Heart left ventricle (tissue), 13 donors: ENCODE measurements around the gene FPR2.

Source experiments
- CTCF ChIP-seq, 12 donors: fragments of 200-600 bp; sonication (generic) in 4 of 12; IDR thresholded peaks; one replicate each; pipeline versions ENCODE4 v1.5.0 to v1.8.0; 2018 to 2022; ENCODE audit warnings: antibody characterized with exemption in 12 of 12, mild to moderate bottlenecking in 5 of 12
- POLR2A ChIP-seq, 2 donors: fragments of 450-650 bp; IDR thresholded peaks; one replicate each; pipeline ENCODE4 v1.6.1; 2017; ENCODE audit warnings: antibody characterized with exemption in 2 of 2, mild to moderate bottlenecking in 2 of 2, moderate library complexity in 2 of 2
- donor health status: ischemic (EF 13 %, LVEDD 7.1; RV severe dilation, severe dysfunction).
- donor health status: DM: no; HTN: yes; CAD: no.
- donor health status: DM: no; HTN: no; CAD: no.
- donor health status: ischemic (EF 25% LVEDD 6.9; RV normal size, moderate dysfunction).
- donor health status: ischemic (EF 25% LVEDD 5.7; RV mildly dilated, moderate dysfunction).
- donor health status: ischemic (EF 35%, LVEDD 5.7; RV mildly dilated, moderate dysfunction).
- donor health status: nonischemic (EF 11% LVEDD 7.7; RV severe dilation, severe dysfunction).
- donor health status: DM: yes; HTN: yes; CAD: no.
- donor health status: PGD.
- donor health status: ischemic (EF 29% LVEDD 5.4; RV normal size, mild dysfunction).
- donor health status: nonischemic (EF 23%, LVEDD 6.1; RV moderate dilation, normal function).

- TF ChIP-seq CTCF (IDR thresholded peaks at IDR 0.05) (no peak), POLR2A (IDR thresholded peaks at IDR 0.05) (no peak)
These were observed 5.5 kb downstream of the FPR2 start for GRCh38 chr19:51766461-51766860.
